Measurements from ENCODE around the gene TAF11. TPM values are rescaled to one million over a fixed set of nuclear protein-coding genes. Genes with fewer than 3 reads are reported as not detected.
A peak's percentile ranks its signal among the peaks of the same experiment; 100 is the strongest.

TAF11 gene
- total RNA-seq, 2 experiments from 2014 or later = 28.3 to 31.9 TPM

GRCh38 chr6:34919651-34920050, 31.8 kb upstream of the TAF11 start:
- ChIA-PET CTCF (no interaction called here), POLR2A (no interaction called here)
- Mint-ChIP-seq H3K27ac (no peak overlapping the region), H3K27me3 (ENCODE audit: low read depth) (peaks cover 20% of the 10 kb centered on the region), H3K36me3 (ENCODE audit: low read depth) (peaks cover 2% of the 10 kb centered on the region), H3K4me3 (no peak overlapping the region), H3K4me1 (ENCODE audit: low read depth) (peaks cover 8% of the 10 kb centered on the region), H3K9me3 (ENCODE audit: insufficient read depth) (no peaks in the 10 kb centered on the region)
- no peak for DNase-seq
- ATAC-seq = no peak

- peaks cover 13% of the 10 kb centered on the region for H3K27me3 Mint-ChIP-seq (ENCODE audit: low read depth)
- peaks cover 2% of the 10 kb centered on the region for H3K36me3 Mint-ChIP-seq (ENCODE audit: low read depth)
- ATAC-seq = no peak
- DNase-seq = no peak
- ChIA-PET CTCF (no interaction called here), POLR2A (no interaction called here)
- H3K9me3 Mint-ChIP-seq (ENCODE audit: insufficient read depth) = no peaks in the 10 kb centered on the region
- peaks cover 19% of the 10 kb centered on the region for H3K4me1 Mint-ChIP-seq (ENCODE audit: low read depth)
- H3K4me3 Mint-ChIP-seq = no peak overlapping the region
- H3K27ac Mint-ChIP-seq = no peak overlapping the region
Observed at GRCh38 chr6:34917626-34918285, 29.9 kb upstream of the TAF11 start.

- ATAC-seq = no peak
- H3K4me1 Mint-ChIP-seq (ENCODE audit: low read depth) = peaks cover 28% of the 10 kb centered on the region
- DNase-seq = no peak
- H3K4me3 Mint-ChIP-seq = no peak overlapping the region
- peaks cover 2% of the 10 kb centered on the region for H3K36me3 Mint-ChIP-seq (ENCODE audit: low read depth)
- CTCF ChIA-PET = no interaction called here
- H3K27ac Mint-ChIP-seq = no peak overlapping the region
- POLR2A ChIA-PET = no interaction called here
- peaks cover 20% of the 10 kb centered on the region for H3K27me3 Mint-ChIP-seq (ENCODE audit: low read depth)
- no peaks in the 10 kb centered on the region for H3K9me3 Mint-ChIP-seq (ENCODE audit: insufficient read depth)
Observed at GRCh38 chr6:34916348-34916967, 28.6 kb upstream of the TAF11 start.

GRCh38 chr6:34914358-34914757, 26.5 kb upstream of the TAF11 start:
- no peak for ATAC-seq
- CTCF ChIA-PET = interaction anchor here (1.4 kb wide), 1 partner anchor 73 kb away, joined by 3 read pairs; no protein-coding TSS in a partner anchor
- POLR2A ChIA-PET = no interaction called here

GRCh38 chr6:34912715-34913464, 25.0 kb upstream of the TAF11 start:
- no peak overlapping the region for H3K27ac Mint-ChIP-seq

More at GRCh38 chr6:34914358-34914757, 26.5 kb upstream of the TAF11 start:
- H3K4me3 Mint-ChIP-seq = no peak overlapping the region
- no peaks in the 10 kb centered on the region for H3K9me3 Mint-ChIP-seq (ENCODE audit: insufficient read depth)
- no peak overlapping the region for H3K27ac Mint-ChIP-seq
- no peaks in the 10 kb centered on the region for H3K36me3 Mint-ChIP-seq (ENCODE audit: low read depth)
- peaks cover 32% of the 10 kb centered on the region for H3K27me3 Mint-ChIP-seq (ENCODE audit: low read depth)
- H3K4me1 Mint-ChIP-seq (ENCODE audit: low read depth) = peaks cover 28% of the 10 kb centered on the region
- DNase-seq = no peak

GRCh38 chr6:34911822-34912221, 24.0 kb upstream of the TAF11 start:
- peaks cover 50% of the 10 kb centered on the region for H3K27me3 Mint-ChIP-seq (ENCODE audit: low read depth)
- ATAC-seq = no peak
- no peak overlapping the region for H3K27ac Mint-ChIP-seq
- ChIA-PET POLR2A (no interaction called here), CTCF (no interaction called here)
- no peaks in the 10 kb centered on the region for H3K9me3 Mint-ChIP-seq (ENCODE audit: insufficient read depth)
- DNase-seq = no peak
- peaks cover 25% of the 10 kb centered on the region for H3K4me1 Mint-ChIP-seq (ENCODE audit: low read depth)
- H3K4me3 Mint-ChIP-seq = no peak overlapping the region
- no peaks in the 10 kb centered on the region for H3K36me3 Mint-ChIP-seq (ENCODE audit: low read depth)

More at GRCh38 chr6:34912715-34913464, 25.0 kb upstream of the TAF11 start:
- DNase-seq (peak; percentile 61), ATAC-seq (peak; percentile 85)
- Mint-ChIP-seq H3K9me3 (ENCODE audit: insufficient read depth) (no peaks in the 10 kb centered on the region), H3K4me1 (ENCODE audit: low read depth) (peaks cover 28% of the 10 kb centered on the region), H3K36me3 (ENCODE audit: low read depth) (no peaks in the 10 kb centered on the region), H3K27me3 (ENCODE audit: low read depth) (peaks cover 44% of the 10 kb centered on the region), H3K4me3 (peak overlapping the region; percentile 44)
- CTCF ChIA-PET = no interaction called here
- POLR2A ChIA-PET = interaction anchor here (1.2 kb wide), 1 partner anchor 25 kb away, joined by 3 read pairs; the partner anchor contains the start of gene TAF11

- H3K4me3 Mint-ChIP-seq = no peak overlapping the region
- POLR2A ChIA-PET = no interaction called here
- CTCF ChIA-PET = interaction anchor here (1.0 kb wide), 1 partner anchor 40 kb away, joined by 3 read pairs; no protein-coding TSS in a partner anchor
- H3K9me3 Mint-ChIP-seq (ENCODE audit: insufficient read depth) = no peaks in the 10 kb centered on the region
- peaks cover 42% of the 10 kb centered on the region for H3K4me1 Mint-ChIP-seq (ENCODE audit: low read depth)
- H3K27ac Mint-ChIP-seq = no peak overlapping the region
- DNase-seq (no peak), ATAC-seq (no peak)
- peaks cover 50% of the 10 kb centered on the region for H3K27me3 Mint-ChIP-seq (ENCODE audit: low read depth)
- no peaks in the 10 kb centered on the region for H3K36me3 Mint-ChIP-seq (ENCODE audit: low read depth)
Observed at GRCh38 chr6:34909320-34909883, 21.6 kb upstream of the TAF11 start.

- Mint-ChIP-seq H3K27ac (no peak overlapping the region), H3K4me3 (no peak overlapping the region), H3K27me3 (ENCODE audit: low read depth) (peaks cover 50% of the 10 kb centered on the region), H3K4me1 (ENCODE audit: low read depth) (peaks cover 36% of the 10 kb centered on the region), H3K9me3 (ENCODE audit: insufficient read depth) (no peaks in the 10 kb centered on the region), H3K36me3 (ENCODE audit: low read depth) (no peaks in the 10 kb centered on the region)
- CTCF ChIA-PET = no interaction called here
- POLR2A ChIA-PET = interaction anchor here (0.5 kb wide), 1 partner anchor 46 kb away, joined by 3 read pairs; no protein-coding TSS in a partner anchor
- no peak for ATAC-seq
- no peak for DNase-seq
Observed at GRCh38 chr6:34908194-34908593, 20.4 kb upstream of the TAF11 start.

- peaks cover 46% of the 10 kb centered on the region for H3K27me3 Mint-ChIP-seq (ENCODE audit: low read depth)
- no peaks in the 10 kb centered on the region for H3K9me3 Mint-ChIP-seq (ENCODE audit: insufficient read depth)
Observed at GRCh38 chr6:34906826-34907225, 19.0 kb upstream of the TAF11 start.

GRCh38 chr6:34904990-34905613, 17.3 kb upstream of the TAF11 start:
- ATAC-seq = peak; percentile 60
- Mint-ChIP-seq H3K4me1 (ENCODE audit: low read depth) (peaks cover 22% of the 10 kb centered on the region), H3K36me3 (ENCODE audit: low read depth) (no peaks in the 10 kb centered on the region), H3K4me3 (no peak overlapping the region), H3K27ac (no peak overlapping the region), H3K27me3 (ENCODE audit: low read depth) (peaks cover 35% of the 10 kb centered on the region), H3K9me3 (ENCODE audit: insufficient read depth) (no peaks in the 10 kb centered on the region)
- CTCF ChIA-PET = no interaction called here
- POLR2A ChIA-PET = interaction anchor here (0.7 to 1.1 kb wide), 2 partner anchors 17 to 114 kb away, joined by 3 read pairs; partner anchors contain the start of gene TAF11
- DNase-seq = peak; percentile 28

More at GRCh38 chr6:34906826-34907225, 19.0 kb upstream of the TAF11 start:
- ATAC-seq (no peak), DNase-seq (no peak)
- Mint-ChIP-seq H3K4me1 (ENCODE audit: low read depth) (peaks cover 25% of the 10 kb centered on the region), H3K27ac (no peak overlapping the region), H3K4me3 (no peak overlapping the region), H3K36me3 (ENCODE audit: low read depth) (no peaks in the 10 kb centered on the region)
- CTCF ChIA-PET = no interaction called here
- POLR2A ChIA-PET = no interaction called here

- ChIA-PET CTCF (no interaction called here), POLR2A (interaction anchor here (0.6 kb wide), 1 partner anchor 232 kb away, joined by 3 read pairs; no protein-coding TSS in a partner anchor)
- peaks cover 11% of the 10 kb centered on the region for H3K27me3 Mint-ChIP-seq (ENCODE audit: low read depth)
- H3K36me3 Mint-ChIP-seq (ENCODE audit: low read depth) = no peaks in the 10 kb centered on the region
- DNase-seq (no peak), ATAC-seq (no peak)
- no peak overlapping the region for H3K27ac Mint-ChIP-seq
- H3K9me3 Mint-ChIP-seq (ENCODE audit: insufficient read depth) = no peaks in the 10 kb centered on the region
- no peak overlapping the region for H3K4me3 Mint-ChIP-seq
- peaks cover 17% of the 10 kb centered on the region for H3K4me1 Mint-ChIP-seq (ENCODE audit: low read depth)
Observed at GRCh38 chr6:34901930-34902329, 14.1 kb upstream of the TAF11 start.

Data from activated CD8-positive, alpha-beta T cell treated with anti-CD3 and anti-CD28 coated beads, Interleukin-2, amount 10 ng/mL, durations not matched to agents 7 days and 5 days (primary cell).